Pulmonary artery endothelial cell (primary cell): Measurements from ENCODE around the gene LRFN2. TPM values are rescaled to one million over a fixed set of nuclear protein-coding genes. Genes with fewer than 3 reads are reported as not detected.

Experiments
- DNase-seq: peaks from one replicate; pipeline ENCODE4 v3.0.0-alpha.2; 2011; ENCODE audit warnings: low read depth, low spot score
- total RNA-seq: library from RNA; depleted of rRNA; stranded (reverse); fragments of >200 nt; gene quantifications from 2 replicates; pipeline ENCODE4 v1.2.3, GENCODE V29; 2014

The LRFN2 gene
- total RNA-seq, 1 donor from 2014 or later: not detected

DNA sequence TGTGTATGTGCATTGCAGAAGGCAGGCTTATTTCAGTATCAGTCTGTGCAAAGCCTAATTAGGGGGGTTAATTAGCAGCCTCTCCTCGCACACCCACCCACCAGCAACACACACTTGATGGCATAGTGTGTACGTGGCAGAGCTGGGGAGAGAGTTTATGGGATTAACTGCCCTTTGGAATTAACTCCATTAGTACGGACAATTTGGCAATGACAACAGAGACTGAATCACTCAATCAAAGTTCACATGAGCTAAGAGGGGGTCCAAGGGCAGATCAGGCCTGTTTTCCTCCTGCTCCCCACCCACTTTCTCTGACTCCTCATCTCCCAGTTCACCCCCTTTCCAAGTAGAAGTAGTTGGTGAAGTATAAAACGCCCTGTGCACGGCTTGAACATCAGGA, 69.5 kb downstream of the LRFN2 start:
- DNase-seq: no peak

DNA sequence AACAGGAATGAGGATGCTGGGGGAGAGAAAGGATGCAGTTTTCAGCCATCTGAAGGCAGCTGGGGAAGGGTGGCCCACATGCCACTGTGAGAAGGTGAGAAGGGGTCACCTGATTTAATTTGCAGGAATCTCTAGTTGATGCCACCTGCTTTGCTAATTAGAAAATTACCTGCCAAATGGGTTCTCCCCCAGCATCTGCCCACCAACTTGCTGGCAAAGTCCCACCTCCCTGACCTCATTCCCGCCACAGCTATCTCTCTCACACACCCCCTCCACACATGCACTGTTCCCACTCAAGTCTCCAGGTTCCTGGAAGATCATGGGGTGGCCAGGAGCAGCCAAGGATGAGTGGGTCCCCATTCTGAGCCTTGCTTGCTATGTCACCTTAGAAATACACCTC, 70.7 kb downstream of the LRFN2 start:
- DNase-seq: no peak

DNA sequence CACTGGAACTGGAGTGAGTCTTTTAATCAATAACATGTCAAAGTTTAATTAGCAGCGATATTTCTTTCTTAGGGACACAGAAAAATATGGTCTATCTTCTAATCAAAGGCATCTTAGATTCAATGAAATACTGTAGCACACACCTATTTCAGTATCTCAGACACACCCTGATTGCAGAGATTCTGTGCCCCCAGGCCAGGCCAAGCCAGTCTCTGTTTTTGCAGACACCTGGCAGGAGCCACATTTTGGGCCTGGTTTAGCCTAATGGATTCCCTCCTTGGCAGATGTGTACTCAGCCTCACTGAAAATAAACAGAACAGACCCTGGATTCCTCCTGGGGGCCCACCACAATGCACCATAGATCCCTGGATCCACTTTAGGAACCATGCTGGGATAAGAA, 74.8 kb downstream of the LRFN2 start:
- DNase-seq: no peak

DNA sequence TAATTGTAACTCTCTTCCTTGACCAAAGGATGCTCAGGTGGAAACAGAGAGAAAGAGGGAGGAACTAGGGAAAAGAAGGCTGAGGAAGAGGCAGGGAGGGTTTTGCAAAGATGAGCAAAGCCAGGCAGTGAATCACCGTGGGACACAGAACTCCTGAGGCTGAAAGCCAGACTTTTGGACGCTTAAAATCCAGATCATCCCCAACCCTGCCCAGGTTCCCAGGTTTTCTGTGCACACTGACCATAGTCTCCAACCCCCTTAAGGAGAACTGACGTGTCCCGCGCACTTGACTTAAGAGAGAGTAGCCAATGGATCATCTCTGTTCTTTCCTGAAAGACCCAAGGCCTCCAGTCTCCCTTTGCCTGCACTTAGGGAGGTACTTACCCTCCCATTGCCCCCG, 75.3 kb downstream of the LRFN2 start:
- no peak for DNase-seq

DNA sequence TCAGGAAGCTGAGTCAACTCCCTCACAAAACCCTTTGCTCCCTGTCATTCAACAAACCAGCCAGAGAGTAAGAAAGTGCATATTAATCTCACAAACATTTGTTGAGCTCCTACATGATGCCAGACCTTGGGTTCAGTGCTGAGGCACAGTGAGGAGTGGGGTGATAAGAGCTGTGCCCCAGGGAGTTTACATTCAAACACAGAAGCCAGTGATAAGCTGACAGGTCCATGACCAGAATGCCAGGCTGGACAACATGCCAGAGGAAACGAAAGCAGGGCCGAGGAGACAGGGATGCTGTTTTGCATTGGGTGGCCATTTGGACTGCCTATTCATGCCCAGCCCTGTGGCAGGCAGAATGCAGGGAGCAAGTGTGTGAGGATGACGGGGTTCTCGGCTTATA, 76.7 kb downstream of the LRFN2 start:
- no peak for DNase-seq

DNA sequence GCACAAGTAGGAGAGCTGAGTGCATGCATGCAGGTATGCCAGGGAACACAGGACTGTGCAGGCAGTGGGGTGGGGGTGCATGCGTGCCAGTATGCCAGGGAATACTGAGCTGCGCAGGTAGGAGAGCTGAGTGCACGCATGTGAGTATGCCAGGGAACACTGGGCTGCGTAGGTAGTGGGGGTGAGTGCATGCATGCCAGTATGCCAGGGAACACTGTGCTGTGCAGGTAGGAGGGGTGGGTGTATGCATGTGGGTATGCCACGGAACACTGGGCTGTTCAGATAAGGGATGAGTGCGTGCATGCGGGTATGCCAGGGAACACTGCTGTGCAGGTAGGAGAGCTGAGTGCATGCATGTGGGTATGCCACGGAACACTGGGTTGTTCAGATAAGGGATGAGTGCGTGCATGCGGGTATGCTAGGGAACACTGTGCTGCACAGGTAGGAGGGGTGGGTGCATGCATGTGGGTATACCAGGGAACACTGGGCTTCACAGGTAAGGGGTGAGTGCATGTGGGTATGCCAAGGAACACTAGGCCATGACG, 77.4 kb downstream of the LRFN2 start:
- DNase-seq: no peak

DNA sequence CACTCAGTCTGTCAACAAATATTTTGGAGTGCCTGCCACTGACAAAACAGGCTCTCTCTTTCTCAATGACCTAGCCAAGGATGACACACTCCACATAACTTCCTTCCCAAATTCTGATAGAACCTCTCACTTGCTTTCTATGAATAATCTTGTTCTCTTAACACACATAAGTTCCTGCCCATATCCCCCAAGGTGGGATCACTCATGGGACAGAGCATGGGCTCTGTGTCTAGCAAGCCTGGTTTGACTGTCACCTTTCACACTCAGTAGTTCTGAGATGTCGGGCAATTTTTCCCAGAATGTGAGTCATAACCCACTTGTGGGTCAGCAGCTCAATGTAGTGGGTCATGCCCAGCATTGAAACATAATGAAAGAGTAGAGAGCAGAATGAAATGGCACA, 78.1 kb downstream of the LRFN2 start:
- DNase-seq: no peak

DNA sequence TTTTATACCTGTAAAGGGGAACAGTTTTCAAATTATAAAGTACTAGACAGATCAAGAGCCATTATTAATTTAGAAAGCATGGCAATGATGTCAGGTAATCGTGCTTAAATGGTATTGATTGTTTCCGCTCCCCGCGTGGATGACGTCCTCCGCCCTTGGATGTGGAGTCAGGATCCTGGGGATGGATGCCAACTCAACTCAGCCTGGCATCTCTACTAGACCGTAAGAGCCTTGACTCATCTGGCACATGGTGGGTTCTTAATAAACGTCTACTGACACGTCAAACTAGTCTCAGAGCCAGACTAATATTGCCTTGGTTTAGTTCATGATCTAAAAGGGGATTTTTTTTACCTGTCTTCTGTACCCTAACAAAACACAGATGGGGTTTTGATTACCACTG, 80.2 kb downstream of the LRFN2 start:
- no peak for DNase-seq

DNA sequence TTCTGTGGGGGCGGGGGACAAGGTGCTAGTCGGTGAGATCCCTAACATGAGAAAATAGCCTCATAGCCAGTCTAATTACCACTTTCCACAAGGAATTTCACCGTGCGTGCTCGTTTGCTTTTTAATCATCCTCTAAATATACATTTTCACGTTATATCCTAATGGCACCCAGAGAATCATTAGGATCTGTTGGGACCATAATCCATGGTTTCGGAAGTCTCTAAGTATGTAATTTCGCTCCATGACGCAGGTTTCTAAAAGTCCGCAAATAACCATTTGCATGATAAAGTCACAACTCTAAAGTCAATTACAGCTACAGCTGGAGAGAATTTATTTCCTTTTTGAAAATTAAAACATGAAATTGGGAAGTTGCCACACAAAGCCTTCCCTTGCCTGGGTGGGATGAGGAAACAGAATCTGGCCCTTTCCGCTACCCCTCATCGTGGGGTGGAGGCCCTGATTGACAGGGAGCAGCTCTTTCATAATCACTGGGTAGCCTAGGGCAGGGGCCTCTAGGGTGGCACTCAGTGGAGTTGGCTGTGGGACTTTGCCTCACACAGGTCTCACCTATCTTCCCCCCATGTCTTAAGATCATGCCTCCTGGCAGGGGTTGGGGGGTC, 81.9 kb downstream of the LRFN2 start:
- DNase-seq: no peak

DNA sequence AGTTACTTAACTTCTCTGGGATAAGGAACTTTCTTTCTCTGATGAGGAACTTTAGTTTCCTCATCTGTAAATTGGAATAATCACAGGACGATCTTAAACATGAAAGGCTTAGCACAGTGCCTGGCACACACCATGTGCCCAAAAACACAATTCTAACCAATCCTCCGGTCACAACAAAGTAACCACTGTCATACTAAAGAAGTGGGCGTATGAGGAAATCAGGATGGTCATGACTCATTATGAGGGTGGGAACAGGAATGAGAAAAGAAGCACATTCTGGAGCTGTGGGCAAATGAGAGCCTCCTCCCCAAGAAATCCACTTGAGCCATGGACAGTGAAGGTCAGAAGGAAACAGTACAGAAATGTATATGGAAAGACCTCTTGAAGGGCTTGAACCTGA, 82.9 kb downstream of the LRFN2 start:
- no peak for DNase-seq

DNA sequence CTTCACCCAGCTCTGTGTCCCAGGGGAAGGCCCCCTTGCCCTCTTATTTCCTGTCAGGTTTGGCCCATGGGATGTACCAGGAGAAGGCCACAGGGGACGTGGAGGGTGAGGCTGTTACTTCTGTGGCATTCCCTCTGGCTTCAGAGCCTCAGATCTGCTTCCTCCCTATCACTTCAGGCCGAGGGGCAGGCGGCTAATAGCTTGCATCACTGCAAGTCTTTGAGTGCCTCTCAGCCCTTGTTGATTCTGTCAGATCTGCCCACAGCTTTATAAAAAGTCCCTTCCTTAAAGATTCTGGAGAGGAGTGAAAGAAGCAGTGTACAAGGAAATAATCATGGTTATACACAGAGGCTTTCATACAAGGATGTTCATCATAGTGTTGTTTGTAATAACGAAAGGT, 86.9 kb downstream of the LRFN2 start:
- DNase-seq: no peak

DNA sequence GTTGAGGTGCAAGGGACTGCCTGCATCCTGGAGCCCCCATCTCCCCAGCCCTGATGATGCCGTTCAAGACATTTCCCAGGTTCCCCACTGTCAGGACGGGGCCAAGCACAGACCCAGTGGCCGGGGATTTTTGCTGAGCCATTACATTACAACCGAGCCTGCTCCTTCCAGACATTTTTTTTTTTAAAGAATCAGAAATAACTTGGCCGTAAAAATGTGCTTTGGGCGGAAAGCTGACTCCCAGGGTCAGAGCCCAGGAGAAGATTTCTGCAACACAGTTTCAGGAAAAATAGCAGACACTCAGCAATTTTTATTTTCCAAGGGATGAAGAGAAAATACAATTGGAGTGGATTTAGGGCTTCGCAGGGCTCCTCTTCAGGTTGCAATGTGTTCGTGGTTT, 87.9 kb downstream of the LRFN2 start:
- no peak for DNase-seq

DNA sequence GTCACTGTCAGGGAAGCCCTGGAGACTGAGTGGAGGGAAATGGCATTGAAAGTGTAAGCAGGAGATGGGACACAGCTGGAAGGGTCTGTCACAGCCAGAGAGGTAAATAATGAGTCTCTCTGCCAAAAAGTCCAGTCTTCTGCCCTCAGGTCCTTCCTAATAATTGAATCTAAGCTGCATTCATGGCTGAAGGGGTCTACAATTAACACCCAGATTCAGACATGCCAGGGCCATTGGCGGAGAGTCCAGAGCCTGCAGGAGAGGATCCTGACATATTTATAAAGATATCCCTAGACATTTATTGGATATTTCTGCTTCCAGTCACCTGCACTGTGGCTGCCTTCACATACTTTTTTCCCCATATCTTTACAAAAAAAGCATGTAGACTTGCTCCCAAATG, 89.0 kb downstream of the LRFN2 start:
- no peak for DNase-seq

DNA sequence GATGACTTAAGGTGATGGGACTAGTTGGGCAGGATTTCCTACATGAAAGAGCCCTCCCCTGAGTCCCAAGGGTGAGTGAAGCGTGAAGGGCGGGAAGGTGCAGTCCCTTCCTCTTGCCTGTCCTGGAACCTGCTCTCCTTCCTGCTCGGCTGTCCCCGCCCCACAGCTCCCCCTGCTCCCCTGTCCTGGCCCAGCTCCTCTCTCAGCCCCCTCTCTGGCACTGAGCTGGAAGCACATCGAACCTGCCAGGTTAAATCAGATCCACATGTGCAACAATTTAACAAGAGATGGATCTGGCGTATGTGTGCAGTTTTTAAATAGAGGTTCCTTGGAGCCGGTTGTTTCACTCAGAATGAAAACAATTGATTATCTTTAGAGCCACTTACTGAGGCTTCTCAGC, 95.0 kb downstream of the LRFN2 start:
- DNase-seq: no peak

DNA sequence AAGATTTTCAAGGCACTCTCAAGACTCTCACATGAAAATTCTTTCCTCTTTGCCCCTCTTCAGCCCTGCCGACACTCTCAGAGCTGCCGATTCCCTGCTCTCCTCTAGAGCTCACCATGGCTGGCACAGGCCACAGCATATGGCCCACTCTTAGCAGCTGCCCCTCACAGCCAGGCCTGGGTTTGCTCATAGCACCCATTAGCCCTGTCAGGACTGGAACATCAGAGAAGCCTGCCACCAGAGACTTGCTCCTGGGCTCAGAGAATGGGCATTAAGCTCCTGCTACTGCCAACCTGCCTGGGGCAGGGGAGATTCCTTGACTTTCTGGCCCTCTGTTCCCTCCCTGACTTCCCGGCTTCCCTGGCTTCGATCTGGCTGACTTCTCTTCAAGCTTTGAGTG, 96.7 kb downstream of the LRFN2 start:
- no peak for DNase-seq

DNA sequence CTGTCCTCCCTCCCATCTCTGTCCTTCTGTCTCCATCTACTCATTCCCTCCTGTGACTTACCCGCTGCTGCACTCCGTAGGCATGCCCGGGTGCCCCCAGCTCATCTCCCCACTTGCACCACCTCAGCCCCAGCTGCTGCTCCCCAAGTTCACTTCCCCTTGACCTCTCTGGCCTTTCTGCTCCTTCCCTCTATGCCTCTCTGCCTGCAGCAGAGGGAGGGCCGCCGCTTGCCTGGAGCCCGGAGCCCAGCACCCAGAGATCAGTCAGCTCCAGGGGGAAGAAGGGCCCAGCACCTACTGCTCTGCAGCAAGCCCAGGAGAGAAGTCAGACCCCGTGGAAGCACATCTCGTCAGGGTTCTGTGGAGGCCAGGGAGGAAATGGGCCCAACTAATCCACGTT, 97.4 kb downstream of the LRFN2 start:
- no peak for DNase-seq

DNA sequence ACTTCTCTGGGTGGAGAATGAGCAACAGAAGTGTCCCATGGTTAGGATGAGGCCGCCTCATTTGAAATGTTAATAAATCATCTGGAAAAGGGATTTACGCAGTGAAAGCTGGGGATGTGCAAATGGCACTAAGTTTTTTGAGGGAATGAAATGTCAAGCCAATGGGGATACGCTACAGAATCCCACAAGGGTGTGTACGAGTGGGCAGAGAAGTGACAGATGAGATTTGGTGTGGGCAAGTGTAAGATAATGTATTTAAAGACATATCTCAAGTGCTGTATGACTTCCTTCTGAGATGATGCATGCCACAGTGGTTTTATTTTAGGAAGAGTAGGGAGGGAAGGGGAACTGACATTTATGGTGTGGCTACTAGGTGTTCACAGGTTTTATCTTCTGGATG, 100.6 kb downstream of the LRFN2 start:
- DNase-seq: no peak

DNA sequence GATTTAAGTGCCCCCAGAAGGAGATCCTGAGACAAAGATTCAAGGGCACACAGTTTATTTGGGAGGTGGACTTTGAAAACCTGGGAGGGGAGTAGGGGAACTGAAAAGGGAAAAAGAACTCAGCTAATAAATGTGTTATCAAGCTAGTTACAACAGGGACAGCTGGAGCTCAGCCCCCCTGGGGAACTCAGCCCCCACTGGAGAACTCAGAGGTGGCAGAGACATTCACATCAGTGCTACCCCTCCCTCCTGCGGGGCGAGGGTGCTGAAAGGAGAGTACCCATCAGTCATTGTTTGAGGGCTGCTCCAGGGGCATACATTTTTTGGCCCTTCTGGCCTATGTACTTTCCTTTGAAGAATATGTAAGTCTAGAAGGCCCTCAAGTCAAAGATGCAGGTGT, 101.4 kb downstream of the LRFN2 start:
- DNase-seq: no peak

DNA sequence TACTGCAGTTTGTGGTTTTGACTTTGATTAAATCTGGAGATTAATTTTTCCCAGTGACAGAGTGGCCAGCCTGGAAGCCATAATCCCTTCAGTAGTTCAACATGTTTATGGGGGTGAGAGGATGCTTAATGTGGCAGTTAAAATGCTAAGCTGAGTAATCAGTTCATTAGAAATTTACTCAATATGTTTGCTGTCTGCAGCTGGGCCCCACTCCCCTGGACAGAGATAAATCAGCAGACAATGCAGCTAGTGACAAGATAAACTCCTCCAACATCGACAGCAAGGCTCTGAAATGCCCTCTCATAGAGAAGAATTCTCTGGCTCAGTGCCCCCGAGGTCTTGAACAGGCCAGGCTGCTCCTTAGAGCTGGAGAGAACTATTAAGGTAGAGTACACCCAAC, 101.9 kb downstream of the LRFN2 start:
- DNase-seq: no peak

DNA sequence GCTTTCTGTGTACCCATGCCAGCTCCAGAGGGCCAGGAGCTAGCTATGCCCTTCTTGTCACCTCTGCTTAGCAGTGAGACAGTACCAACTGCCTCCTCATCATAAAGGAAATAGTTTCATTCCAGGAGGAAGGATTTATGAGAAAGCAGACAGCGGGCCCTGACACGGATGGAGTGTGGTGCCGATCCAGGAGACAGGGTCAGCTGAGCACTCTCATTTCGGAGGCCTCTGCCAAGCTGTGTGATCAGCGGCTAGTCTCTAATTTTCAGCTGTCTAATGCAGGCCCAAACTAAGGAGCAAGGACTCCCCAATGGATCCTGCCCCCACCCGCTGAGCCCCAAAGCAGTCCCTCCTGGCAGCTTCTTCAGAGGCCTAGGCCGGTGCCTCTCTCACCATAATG, 103.1 kb downstream of the LRFN2 start:
- DNase-seq: no peak

DNA sequence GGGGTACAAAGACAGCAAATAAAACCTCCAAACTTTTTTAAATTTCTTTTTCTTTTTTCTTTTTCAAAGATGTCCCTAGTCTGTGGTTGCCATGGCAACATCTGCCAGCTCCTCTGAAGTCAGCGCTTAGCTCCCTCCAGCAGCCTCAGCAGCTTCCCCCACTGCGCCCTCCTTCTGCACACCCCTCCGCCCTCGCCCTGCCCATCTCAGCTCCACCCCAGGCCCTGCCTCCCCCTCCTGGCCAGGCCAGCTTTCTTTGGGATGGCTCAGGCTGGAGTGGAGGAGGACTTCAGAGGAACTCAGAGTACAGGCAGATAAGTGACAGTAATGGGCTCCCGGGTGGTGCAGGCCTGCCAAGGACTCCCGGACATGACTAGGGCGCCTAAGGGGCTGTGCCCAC, 104.6 kb downstream of the LRFN2 start:
- DNase-seq: no peak

DNA sequence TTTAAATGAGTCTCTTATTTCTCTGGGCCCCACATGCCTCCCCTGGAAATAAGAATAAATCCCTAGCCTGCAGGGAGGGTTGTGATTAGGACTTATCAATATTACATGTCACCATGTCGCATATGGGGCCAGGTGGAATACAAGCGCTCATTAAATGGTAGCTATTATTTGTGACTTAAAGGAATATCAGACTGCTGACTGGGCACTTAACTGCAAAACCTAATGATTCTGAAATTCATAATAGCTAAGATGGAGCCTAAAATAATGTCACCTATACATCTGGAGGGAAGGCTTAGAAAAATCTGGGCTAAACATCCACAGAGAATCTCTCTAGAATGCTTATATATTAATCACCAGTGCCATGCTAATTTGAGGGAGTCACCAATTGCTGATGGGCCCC, 106.5 kb downstream of the LRFN2 start:
- DNase-seq: no peak

DNA sequence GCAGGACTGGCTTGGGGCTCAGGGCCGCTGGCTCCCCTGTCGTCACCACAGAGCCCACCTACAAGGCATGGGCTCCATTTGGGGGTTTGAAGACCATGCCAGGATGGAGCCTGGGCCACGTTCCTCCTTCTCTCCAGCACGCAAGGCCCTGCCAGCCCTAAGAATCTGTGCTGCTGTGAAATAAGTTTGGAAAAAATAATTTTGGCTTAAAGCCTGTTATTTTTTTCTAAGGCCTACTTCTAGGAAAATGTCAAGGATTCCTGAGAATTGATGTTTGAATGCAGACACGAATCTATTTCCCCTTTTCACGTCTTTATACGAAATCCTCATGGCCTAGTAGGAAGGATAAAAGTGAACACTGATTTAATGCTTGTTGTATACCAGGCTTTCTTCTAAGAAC, 107.5 kb downstream of the LRFN2 start:
- no peak for DNase-seq
